Epithelial cell of proximal tubule (primary cell): ENCODE data around the gene GJC2. TPM values are rescaled to one million over a fixed set of nuclear protein-coding genes. Genes with fewer than 3 reads are reported as not detected.

Source experiments
- DNase-seq: peaks from one replicate; pipeline ENCODE4 v3.0.0-alpha.2; 2011; ENCODE audit warnings: low read depth
- H3K4me3 ChIP-seq: 2 replicates; pipeline ENCODE4 v1.5.1; 2011; ENCODE audit warnings: low read depth, mild to moderate bottlenecking, low read length
- CTCF ChIP-seq: conservative IDR thresholded peaks from 2 replicates; pipeline ENCODE4 v1.5.1; 2012; ENCODE audit warnings: low read depth, mild to moderate bottlenecking, low read length
- total RNA-seq: library from RNA; depleted of rRNA; stranded (reverse); fragments of >200 nt; gene quantifications from 2 replicates; pipeline ENCODE4 v1.2.3, GENCODE V29; 2015

Gene GJC2
- total RNA-seq, 1 donor from 2014 or later: 0.69 TPM

GRCh38 chr1:228174482-228175315 lies 25.0 kb downstream of the GJC2 start:
- no peak for TF ChIP-seq CTCF
- no peak overlapping the region for H3K4me3 ChIP-seq
- no peak for DNase-seq

- TF ChIP-seq CTCF: no peak
- DNase-seq: no peak
- no peak overlapping the region for H3K4me3 ChIP-seq
Observed at GRCh38 chr1:228175316-228176023, 25.7 kb downstream of the GJC2 start.

GRCh38 chr1:228176024-228176395 lies 26.3 kb downstream of the GJC2 start:
- H3K4me3 ChIP-seq: no peak overlapping the region
- TF ChIP-seq CTCF: no peak
- no peak for DNase-seq

- DNase-seq: no peak
- no peak for TF ChIP-seq CTCF
- H3K4me3 ChIP-seq: no peak overlapping the region
Observed at GRCh38 chr1:228176461-228177182, 26.9 kb downstream of the GJC2 start.

GRCh38 chr1:228177183-228177475 lies 27.4 kb downstream of the GJC2 start:
- H3K4me3 ChIP-seq: no peak overlapping the region
- DNase-seq: no peak
- no peak for TF ChIP-seq CTCF

GRCh38 chr1:228177721-228178710 lies 28.3 kb downstream of the GJC2 start:
- no peak for TF ChIP-seq CTCF

More at GRCh38 chr1:228177721-228178710, 28.3 kb downstream of the GJC2 start:
- DNase-seq: no peak
- H3K4me3 ChIP-seq: no peak overlapping the region
